ENCODE measurements around the gene RND3.

DNA sequence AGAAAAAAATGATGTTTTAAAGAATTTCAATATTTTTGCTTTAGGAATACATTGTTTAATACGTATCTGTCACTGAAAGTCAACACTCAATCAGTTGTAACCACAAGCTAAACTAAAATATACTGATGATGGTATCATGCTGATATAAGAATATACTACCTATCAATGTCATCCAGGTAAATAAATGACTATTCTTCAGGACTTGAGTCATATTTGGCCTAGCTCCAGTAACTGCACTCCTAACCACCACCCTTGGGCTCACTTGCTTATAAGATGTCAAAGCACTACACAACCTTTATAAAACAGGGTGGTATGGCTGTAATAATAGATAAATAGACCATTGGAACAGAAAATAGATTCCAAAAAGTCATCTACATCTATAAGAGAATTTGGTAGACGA, 48.8 kb downstream of the RND3 start:
- TF ChIP-seq CHD2 (IDR thresholded peaks at IDR 0.05; ENCODE audit: low read depth, low read length) (no peak), SOX6 (IDR thresholded peaks at IDR 0.05) (no peak), FUS (optimal IDR thresholded peaks at IDR 0.05; ENCODE audit: low read depth, low read length) (no peak), CTCF (IDR thresholded peaks at IDR 0.05 in 2 of 3, conservative IDR thresholded peaks at IDR 0.05 in 1 of 3; ENCODE audit: insufficient read depth in 2 of 3, low read depth in 1 of 3, low read length in 3 of 3) (no peak), GATAD2B (IDR thresholded peaks at IDR 0.05; ENCODE audit: borderline replicate concordance) (no peak), ELF4 (CRISPR knock-in tag; IDR thresholded peaks at IDR 0.05) (no peak), HDAC2 (IDR thresholded peaks at IDR 0.05) (no peak)
